ENCODE data around the gene RPS6KA5. TPM values are rescaled to one million over a fixed set of nuclear protein-coding genes. Genes with fewer than 3 reads are reported as not detected.

The RPS6KA5 gene
- total and polyA plus RNA-seq, 10 donors: 1.4 to 17.8 (median 8.5) TPM

GRCh38 chr14:90813442-90813841, 247.0 kb downstream of the RPS6KA5 start:
- 53 to 74% (median 62%) methylated on average over 5 of the region's 5 CpGs for WGBS, 5 donors
- Histone ChIP-seq H3K27me3 (replicated peaks in 1 of 7) (peaks cover 0 to 6% (median 0%) of the 10 kb centered on the region in 7 donors), H3K27ac (peak overlapping the region in 1 of 8 donors; percentile 7), H3K9me3 (no peaks in the 10 kb centered on the region), H3K4me1 (peaks cover 5 to 45% (median 32%) of the 10 kb centered on the region in 6 donors), H3K4me3 (no peak overlapping the region), H3K36me3 (no peaks in the 10 kb centered on the region)
- TF ChIP-seq CTCF (IDR thresholded peaks at IDR 0.05 in 8 of 11, conservative IDR thresholded peaks at IDR 0.05 in 3 of 11) (no peak), POLR2A (IDR thresholded peaks at IDR 0.05) (no peak), POLR2AphosphoS5 (IDR thresholded peaks at IDR 0.05) (no peak)
- intact Hi-C loops (cut with DNase I; ENCODE audit: low total_unique reads): no loop called here
- DNase-seq: no peak

- 80 to 93% (median 91%) methylated on average over 4 to 5 of the region's 5 CpGs for WGBS, 5 donors
- Histone ChIP-seq H3K4me3 (no peak overlapping the region), H3K27me3 (replicated peaks in 1 of 7) (peaks cover 0 to 6% (median 0%) of the 10 kb centered on the region in 7 donors), H3K9me3 (no peaks in the 10 kb centered on the region), H3K36me3 (no peaks in the 10 kb centered on the region), H3K27ac (no peak overlapping the region), H3K4me1 (peaks cover 5 to 56% (median 36%) of the 10 kb centered on the region in 6 donors)
- DNase-seq: no peak
- intact Hi-C loops (cut with DNase I; ENCODE audit: low total_unique reads): no loop called here
- TF ChIP-seq CTCF (IDR thresholded peaks at IDR 0.05 in 8 of 11, conservative IDR thresholded peaks at IDR 0.05 in 3 of 11): no peak
Measured at GRCh38 chr14:90812109-90812508, 248.3 kb downstream of the RPS6KA5 start.

- no peak overlapping the region for H3K4me3 ChIP-seq
- TF ChIP-seq POLR2AphosphoS5 (IDR thresholded peaks at IDR 0.05): no peak
- TF ChIP-seq CTCF (IDR thresholded peaks at IDR 0.05 in 8 of 11, conservative IDR thresholded peaks at IDR 0.05 in 3 of 11): no peak
- TF ChIP-seq POLR2A (IDR thresholded peaks at IDR 0.05): no peak
- peaks cover 0 to 1% (median 0%) of the 10 kb centered on the region in 7 donors for H3K27me3 ChIP-seq (replicated peaks in 1 of 7)
- no peaks in the 10 kb centered on the region for H3K36me3 ChIP-seq
- no peaks in the 10 kb centered on the region for H3K9me3 ChIP-seq
- peaks cover 5 to 56% (median 37%) of the 10 kb centered on the region in 6 donors for H3K4me1 ChIP-seq
- intact Hi-C loops (cut with DNase I; ENCODE audit: low total_unique reads): no loop called here
- DNase-seq: no peak
- no peak overlapping the region for H3K27ac ChIP-seq
- 90 to 95% (median 91%) methylated on average over 10 of the region's 10 CpGs for WGBS, 5 donors
Measured at GRCh38 chr14:90811641-90812040, 248.8 kb downstream of the RPS6KA5 start.

- intact Hi-C loops (cut with DNase I; ENCODE audit: low total_unique reads): no loop called here
- Histone ChIP-seq H3K36me3 (no peaks in the 10 kb centered on the region), H3K9me3 (no peaks in the 10 kb centered on the region), H3K27me3 (replicated peaks in 1 of 7) (no peaks in the 10 kb centered on the region), H3K27ac (no peak overlapping the region), H3K4me3 (no peak overlapping the region), H3K4me1 (peaks cover 12 to 63% (median 44%) of the 10 kb centered on the region in 6 donors)
- TF ChIP-seq POLR2A (IDR thresholded peaks at IDR 0.05): no peak
- 74 to 88% (median 80%) methylated on average over 4 to 5 of the region's 5 CpGs for WGBS, 5 donors
- DNase-seq: no peak
Measured at GRCh38 chr14:90810806-90811205, 249.6 kb downstream of the RPS6KA5 start.
